CD14-positive monocyte (primary cell): Measurements from ENCODE around the gene NSG1. TPM values are rescaled to one million over a fixed set of nuclear protein-coding genes. Genes with fewer than 3 reads are reported as not detected.

Source experiments
- DNase-seq, 3 donors: peaks; one replicate each; pipeline ENCODE4 v3.0.0-alpha.2; 2011 to 2022
- H2AFZ ChIP-seq: 2 replicates; pipeline ENCODE4 v1.6.0; 2012; ENCODE audit warnings: mild to moderate bottlenecking, low read depth, low read length, inconsistent platforms; ENCODE audit not compliant: insufficient read depth, poor library complexity, severe bottlenecking
- H3K27ac ChIP-seq, 2 donors: 1 replicate in 1 of 2; 2 replicates in 1 of 2; pipeline ENCODE4 v1.5.1; 2012 to 2013; ENCODE audit warnings: low read length in 2 of 2, control low read depth in 1 of 2, inconsistent platforms in 1 of 2, low read depth in 1 of 2, mild to moderate bottlenecking in 1 of 2
- H3K27me3 ChIP-seq, 2 donors: one replicate each; pipeline versions ENCODE4 v1.6.0 to v1.6.1; 2011 to 2013; ENCODE audit warnings: low read length in 2 of 2; ENCODE audit not compliant: control insufficient read depth in 2 of 2, insufficient read depth in 2 of 2
- H3K36me3 ChIP-seq, 2 donors: replicated peaks in 1 of 2; 1 replicate in 1 of 2; 2 replicates in 1 of 2; pipeline versions ENCODE4 v1.5.1 to v1.6.1; 2012 to 2013; ENCODE audit warnings: low read length in 2 of 2, control low read depth in 1 of 2, inconsistent platforms in 1 of 2, mild to moderate bottlenecking in 1 of 2; ENCODE audit not compliant: insufficient read depth in 2 of 2, control insufficient read depth in 1 of 2
- H3K4me1 ChIP-seq, 2 donors: 1 replicate in 1 of 2; 2 replicates in 1 of 2; pipeline versions ENCODE4 v1.5.1 to v1.6.1; 2012 to 2013; ENCODE audit warnings: low read length in 2 of 2, control low read depth in 1 of 2, inconsistent platforms in 1 of 2, mild to moderate bottlenecking in 1 of 2, moderate library complexity in 1 of 2; ENCODE audit not compliant: insufficient read depth in 2 of 2, control insufficient read depth in 1 of 2
- H3K4me2 ChIP-seq: replicated peaks from 2 replicates; pipeline ENCODE3; 2012; ENCODE audit warnings: low read length, moderate library complexity, mild to moderate bottlenecking; ENCODE audit not compliant: poor library complexity, severe bottlenecking; ENCODE audit errors: extremely low read depth
- H3K4me3 ChIP-seq, 3 experiments: fragments of 200-600 bp in 1 of 3; sonication (generic) in 1 of 3; replicated peaks in 1 of 3; 1 replicate in 2 of 3; 2 replicates in 1 of 3; pipeline ENCODE4 v1.5.1; 2011 to 2013; ENCODE audit warnings: low read length in 3 of 3, mild to moderate bottlenecking in 3 of 3, control low read depth in 2 of 3, low read depth in 2 of 3, inconsistent platforms in 1 of 3, moderate library complexity in 1 of 3
- H3K79me2 ChIP-seq: 2 replicates; pipeline ENCODE4 v1.6.0; 2012; ENCODE audit warnings: mild to moderate bottlenecking, control low read depth, inconsistent platforms, low read length, moderate library complexity; ENCODE audit not compliant: insufficient read depth
- H3K9ac ChIP-seq: 2 replicates; pipeline ENCODE4 v1.6.0; 2017; ENCODE audit warnings: low read length, mild to moderate bottlenecking; ENCODE audit not compliant: insufficient read depth, poor library complexity, severe bottlenecking
- H3K9me3 ChIP-seq, 2 donors: replicated peaks in 1 of 2; 1 replicate in 1 of 2; 2 replicates in 1 of 2; pipeline versions ENCODE4 v1.5.1 to v1.6.1; 2012 to 2013; ENCODE audit warnings: low read length in 2 of 2, control low read depth in 1 of 2; ENCODE audit not compliant: control insufficient read depth in 1 of 2, insufficient read depth in 1 of 2
- H4K20me1 ChIP-seq: 2 replicates; pipeline ENCODE4 v1.6.0; 2012; ENCODE audit warnings: mild to moderate bottlenecking, low read length, control low read depth, moderate library complexity; ENCODE audit not compliant: insufficient read depth
- H3K27ac Mint-ChIP-seq, 7 donors: one replicate each; pipeline ENCODE4 v1.8.0; 2020; ENCODE audit warnings: mild to moderate bottlenecking in 7 of 7, mixed read lengths in 7 of 7, moderate library complexity in 6 of 7, inconsistent platforms in 2 of 7
- H3K27me3 Mint-ChIP-seq, 3 donors: one replicate each; pipeline ENCODE4 v1.8.0; 2021 to 2022; ENCODE audit warnings: low read depth in 3 of 3, mild to moderate bottlenecking in 3 of 3, mixed read lengths in 3 of 3, moderate library complexity in 3 of 3, inconsistent platforms in 1 of 3
- H3K36me3 Mint-ChIP-seq, 2 donors: one replicate each; pipeline ENCODE4 v1.8.0; 2020; ENCODE audit warnings: mixed read lengths in 2 of 2, inconsistent platforms in 1 of 2, mild to moderate bottlenecking in 1 of 2
- H3K4me1 Mint-ChIP-seq: one replicate; pipeline ENCODE4 v1.8.0; 2020; ENCODE audit warnings: mild to moderate bottlenecking, mixed read lengths
- H3K4me3 Mint-ChIP-seq, 2 donors: one replicate each; pipeline ENCODE4 v1.8.0; 2020; ENCODE audit warnings: mild to moderate bottlenecking in 2 of 2, mixed read lengths in 2 of 2, moderate library complexity in 1 of 2
- H3K9me3 Mint-ChIP-seq, 7 donors: one replicate each; pipeline ENCODE4 v1.8.0; 2020 to 2022; ENCODE audit warnings: mixed read lengths in 7 of 7, mild to moderate bottlenecking in 6 of 7, moderate library complexity in 6 of 7, inconsistent platforms in 2 of 7
- WGBS: methylation state at CpG from one replicate; pipeline ENCODE4 v1.1.5; 2013; ENCODE audit warnings: missing lambda C conversion rate; ENCODE audit not compliant: insufficient coverage; 5-methylcytosine and 5-hydroxymethylcytosine counted together
- intact Hi-C, 2 donors: fragments of 100-400 bp; cut with micrococcal nuclease; formaldehyde crosslinking; loops; one replicate each; pipeline versions ENCODE4 v1.15.0 to v1.15.1; 2023
- polyA minus RNA-seq: library from RNA; depleted of rRNA, polyadenylated mRNA; stranded (reverse); fragments of >200 nt; gene quantifications from 2 replicates; pipeline ENCODE4 v1.2.3, GENCODE V29; 2012
- polyA plus RNA-seq, 3 donors: library from polyadenylated mRNA; depleted of rRNA in 1 of 3; unstranded in 2 of 3; stranded (reverse) in 1 of 3; fragments of 300-500 nt in 2 of 3; fragments of >200 nt in 1 of 3; fragmentation: Illumina TruSeq in 2 of 3; gene quantifications; 1 replicate in 2 of 3; 2 replicates in 1 of 3; pipeline ENCODE4 v1.2.3, GENCODE V29; 2012 to 2021
- total RNA-seq, 12 experiments: library from RNA in 1 of 12; stranded (reverse) in 1 of 12; fragments of 120-200 nt in 1 of 12; gene quantifications; one replicate each; pipeline ENCODE4 v1.2.4 and lab custom pipeline; 2013 to 2026; ENCODE audit warnings: mixed read lengths in 6 of 12, inconsistent platforms in 1 of 12
- TF ChIP-seq, protein P1 (sequence below): fragments of 200-600 bp; IDR thresholded peaks from one replicate; pipeline ENCODE4 v1.8.0; 2022; ENCODE audit warnings: antibody characterized with exemption, mild to moderate bottlenecking

The NSG1 gene
- total RNA-seq (2013): 0.04 TPM
- polyA plus RNA-seq (under 1 TPM in 1 of 3 donors, not detected in 2; 0.10 TPM), polyA minus RNA-seq (not detected in 2 replicates), total RNA-seq (lab: John Stamatoyannopoulos, UW) (0 to 5.6 (median 0.08) reads per million in 11 experiments)

GRCh38 chr4:4386736-4387392 is at the start of gene NSG1:
NSG1 (plus strand) TSS chr4:4387102; CDS start chr4:4387630, 528 bp downstream.
- Mint-ChIP-seq H3K4me3 (peak within 1 kb of the TSS in 1 of 2 donors; percentile 79), H3K27me3 (peaks cover 60 to 78% (median 72%) of the 10 kb centered on the region in 3 donors), H3K4me1 (peaks cover 4% of the 10 kb centered on the region), H3K27ac (no peak within 1 kb of the TSS), H3K9me3 (peaks cover 0 to 7% (median 2%) of the 10 kb centered on the region in 7 donors), H3K36me3 (no peaks in the 10 kb centered on the region)
- WGBS: under 1% methylated on average over 84 of the region's 87 CpGs
- no peak for DNase-seq
- Histone ChIP-seq H4K20me1 (no peaks in the 10 kb centered on the region), H3K9me3 (no peaks in the 10 kb centered on the region), H3K4me3 (no peak within 1 kb of the TSS), H3K4me1 (no peaks in the 10 kb centered on the region), H3K79me2 (no peaks in the 10 kb centered on the region), H3K9ac (no peak within 1 kb of the TSS), H3K27ac (no peak within 1 kb of the TSS), H3K36me3 (no peaks in the 10 kb centered on the region), H2AFZ (no peak within 1 kb of the TSS), H3K27me3 (peaks cover 24 to 50% of the 10 kb centered on the region in 2 donors), H3K4me2 (no peak within 1 kb of the TSS)
- TF ChIP-seq, protein P1, sequence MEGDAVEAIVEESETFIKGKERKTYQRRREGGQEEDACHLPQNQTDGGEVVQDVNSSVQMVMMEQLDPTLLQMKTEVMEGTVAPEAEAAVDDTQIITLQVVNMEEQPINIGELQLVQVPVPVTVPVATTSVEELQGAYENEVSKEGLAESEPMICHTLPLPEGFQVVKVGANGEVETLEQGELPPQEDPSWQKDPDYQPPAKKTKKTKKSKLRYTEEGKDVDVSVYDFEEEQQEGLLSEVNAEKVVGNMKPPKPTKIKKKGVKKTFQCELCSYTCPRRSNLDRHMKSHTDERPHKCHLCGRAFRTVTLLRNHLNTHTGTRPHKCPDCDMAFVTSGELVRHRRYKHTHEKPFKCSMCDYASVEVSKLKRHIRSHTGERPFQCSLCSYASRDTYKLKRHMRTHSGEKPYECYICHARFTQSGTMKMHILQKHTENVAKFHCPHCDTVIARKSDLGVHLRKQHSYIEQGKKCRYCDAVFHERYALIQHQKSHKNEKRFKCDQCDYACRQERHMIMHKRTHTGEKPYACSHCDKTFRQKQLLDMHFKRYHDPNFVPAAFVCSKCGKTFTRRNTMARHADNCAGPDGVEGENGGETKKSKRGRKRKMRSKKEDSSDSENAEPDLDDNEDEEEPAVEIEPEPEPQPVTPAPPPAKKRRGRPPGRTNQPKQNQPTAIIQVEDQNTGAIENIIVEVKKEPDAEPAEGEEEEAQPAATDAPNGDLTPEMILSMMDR: no peak
- intact Hi-C loops: no loop called here

- no peaks in the 10 kb centered on the region for H3K4me1 ChIP-seq
- Mint-ChIP-seq H3K27ac (no peak overlapping the region), H3K4me3 (no peak overlapping the region), H3K36me3 (no peaks in the 10 kb centered on the region), H3K4me1 (peaks cover 2% of the 10 kb centered on the region), H3K9me3 (no peaks in the 10 kb centered on the region), H3K27me3 (peaks cover 4 to 12% (median 11%) of the 10 kb centered on the region in 3 donors)
- no peak overlapping the region for H2AFZ ChIP-seq
- no peaks in the 10 kb centered on the region for H4K20me1 ChIP-seq
- H3K4me2 ChIP-seq: no peak overlapping the region
- H3K79me2 ChIP-seq: no peaks in the 10 kb centered on the region
- no peak for DNase-seq
- H3K36me3 ChIP-seq: no peaks in the 10 kb centered on the region
- no peak overlapping the region for H3K4me3 ChIP-seq
- no peak overlapping the region for H3K9ac ChIP-seq
- TF ChIP-seq, protein P1: no peak
- H3K9me3 ChIP-seq: no peaks in the 10 kb centered on the region
- intact Hi-C loops: loop anchor here in 1 of 2 donors (5.0 kb wide), 1 partner anchor 86 kb away; no protein-coding TSS in a partner anchor
- H3K27me3 ChIP-seq: no peaks in the 10 kb centered on the region
- WGBS: 100% methylated on average over 1 of the region's 11 CpGs
- H3K27ac ChIP-seq: no peak overlapping the region
Measured at GRCh38 chr4:4338210-4339001, 48.5 kb upstream of the NSG1 start.
